Kidney epithelial cell (primary cell): ENCODE measurements around the gene FAHD2A. TPM values are rescaled to one million over a fixed set of nuclear protein-coding genes. Genes with fewer than 3 reads are reported as not detected.

ENCODE experiments used
- DNase-seq: peaks from one replicate; pipeline ENCODE4 v3.0.0-alpha.2; 2010; ENCODE audit warnings: low read depth
- H3K27me3 ChIP-seq: 2 replicates; pipeline ENCODE4 v1.6.0; 2011; ENCODE audit warnings: low read length; ENCODE audit not compliant: control insufficient read depth, insufficient read depth
- H3K36me3 ChIP-seq: 2 replicates; pipeline ENCODE4 v1.5.1; 2011; ENCODE audit warnings: low read length; ENCODE audit not compliant: control insufficient read depth, insufficient read depth
- H3K4me3 ChIP-seq: 2 replicates; pipeline ENCODE4 v1.5.1; 2011; ENCODE audit warnings: low read depth, mild to moderate bottlenecking, control low read depth, low read length
- CTCF ChIP-seq: IDR thresholded peaks from 2 replicates; pipeline ENCODE4 v1.5.1; 2011; ENCODE audit warnings: mild to moderate bottlenecking, moderate library complexity, low read length, control low read depth, inconsistent platforms; ENCODE audit not compliant: insufficient read depth, poor library complexity, severe bottlenecking
- total RNA-seq: library from RNA; depleted of rRNA; stranded (reverse); fragments of >200 nt; gene quantifications from 2 replicates; pipeline ENCODE4 v1.2.3, GENCODE V29; 2015

FAHD2A gene
- total RNA-seq, 1 donor from 2014 or later: 55.9 TPM

GRCh38 chr2:95388091-95388692 is 14.3 kb upstream of the FAHD2A start:
- H3K27me3 ChIP-seq: no peaks in the 10 kb centered on the region
- H3K36me3 ChIP-seq: no peaks in the 10 kb centered on the region
- DNase-seq: no peak
- no peak overlapping the region for H3K4me3 ChIP-seq
- no peak for TF ChIP-seq CTCF

DNA sequence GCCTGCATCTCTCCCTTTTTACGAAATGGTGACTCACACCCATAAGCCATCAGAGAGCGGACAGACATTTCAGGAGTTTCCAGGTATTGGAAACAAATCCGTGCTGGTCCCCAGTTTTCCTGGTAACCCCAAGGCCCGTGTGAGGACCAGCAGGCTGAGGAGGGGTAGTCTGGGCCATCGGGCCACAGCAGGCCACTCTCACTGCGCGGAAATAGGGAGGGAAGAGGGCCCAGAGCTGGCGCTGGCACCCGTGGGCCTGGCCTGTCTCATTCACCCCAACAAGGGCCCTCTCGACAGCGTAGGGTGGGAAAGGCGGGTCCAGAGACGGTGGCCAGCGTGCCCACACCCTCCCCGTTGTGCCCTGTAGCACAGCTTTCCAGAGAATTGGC is 13.7 kb upstream of the FAHD2A start:
- Histone ChIP-seq H3K36me3 (no peaks in the 10 kb centered on the region), H3K4me3 (no peak overlapping the region), H3K27me3 (no peaks in the 10 kb centered on the region)
- no peak for TF ChIP-seq CTCF
- no peak for DNase-seq

DNA sequence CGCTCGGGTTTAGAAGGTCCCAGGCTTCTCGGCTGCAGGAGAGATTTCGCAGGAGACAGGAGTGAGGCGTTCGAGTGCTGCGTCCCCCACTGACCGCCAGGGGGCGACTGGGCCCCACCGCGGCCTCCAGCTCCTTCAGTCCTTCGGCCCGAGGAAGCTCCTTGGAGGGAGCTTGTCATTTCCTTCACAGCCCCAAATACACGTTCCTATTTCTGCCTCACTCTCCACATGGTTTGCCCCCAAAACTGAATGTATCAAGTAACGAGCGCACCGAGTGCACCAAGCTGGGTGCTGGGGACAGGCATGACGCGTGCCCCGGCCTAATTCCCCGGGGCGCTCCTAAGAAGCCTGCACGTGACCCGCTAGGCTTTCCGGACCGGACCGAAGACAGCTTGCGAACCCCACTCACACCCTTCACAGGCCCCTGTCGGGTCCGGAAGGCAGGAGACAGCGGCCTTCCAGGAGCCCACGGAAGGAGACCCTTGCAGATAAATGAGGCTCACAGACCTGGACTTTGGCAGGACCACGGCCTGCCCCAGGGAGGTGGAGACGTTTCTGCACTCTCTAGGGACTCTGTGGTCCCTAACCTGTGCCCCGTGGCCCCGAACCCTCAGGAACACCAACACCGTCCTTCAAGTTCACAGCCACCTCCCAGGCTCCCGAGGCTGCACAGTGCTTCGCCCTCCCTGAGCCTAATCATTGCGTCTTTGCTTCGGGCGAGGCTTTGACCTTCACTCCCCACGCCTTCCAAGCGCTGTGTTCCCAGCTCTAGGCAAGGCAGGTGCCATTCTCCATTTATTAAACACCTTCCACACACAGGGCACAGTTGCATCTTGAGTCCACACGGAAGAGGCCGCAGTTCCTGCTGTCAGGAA is 13.0 kb upstream of the FAHD2A start:
- Histone ChIP-seq H3K36me3 (no peaks in the 10 kb centered on the region), H3K4me3 (no peak overlapping the region), H3K27me3 (no peaks in the 10 kb centered on the region)
- peak; percentile 98 for TF ChIP-seq CTCF
- no peak for DNase-seq

DNA sequence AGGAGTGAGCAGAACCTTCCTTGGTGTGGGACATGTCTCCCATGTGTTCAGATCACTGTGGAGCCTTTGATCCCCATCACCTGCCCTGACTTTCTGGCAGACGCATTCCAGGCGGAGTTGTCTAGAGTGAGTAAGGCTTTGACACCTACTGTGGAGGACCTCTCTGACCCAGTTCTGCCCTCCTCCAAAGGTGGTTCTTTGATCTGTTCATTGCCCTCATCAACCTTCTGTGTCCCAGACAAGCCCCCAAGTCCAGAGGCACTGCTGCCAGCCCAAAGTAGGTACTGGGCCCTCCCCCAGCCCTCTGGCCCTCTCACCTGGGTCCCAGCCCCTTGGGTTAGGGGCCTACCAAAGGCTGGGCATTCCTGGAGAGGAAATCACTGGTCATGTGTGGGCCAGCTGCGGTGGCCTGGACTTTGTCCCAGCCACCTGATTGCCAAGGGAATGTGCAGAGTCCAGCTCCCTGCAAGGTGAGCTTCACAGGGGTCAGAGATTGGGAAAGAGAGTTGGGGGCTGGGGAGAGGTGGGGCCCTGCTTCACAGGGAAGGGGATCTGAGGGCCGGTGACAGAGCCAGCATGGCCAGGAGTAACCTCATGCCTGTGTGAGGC is 12.1 kb upstream of the FAHD2A start:
- H3K4me3 ChIP-seq: no peak overlapping the region
- no peak for TF ChIP-seq CTCF
- no peaks in the 10 kb centered on the region for H3K36me3 ChIP-seq
- H3K27me3 ChIP-seq: no peaks in the 10 kb centered on the region
- no peak for DNase-seq

DNA sequence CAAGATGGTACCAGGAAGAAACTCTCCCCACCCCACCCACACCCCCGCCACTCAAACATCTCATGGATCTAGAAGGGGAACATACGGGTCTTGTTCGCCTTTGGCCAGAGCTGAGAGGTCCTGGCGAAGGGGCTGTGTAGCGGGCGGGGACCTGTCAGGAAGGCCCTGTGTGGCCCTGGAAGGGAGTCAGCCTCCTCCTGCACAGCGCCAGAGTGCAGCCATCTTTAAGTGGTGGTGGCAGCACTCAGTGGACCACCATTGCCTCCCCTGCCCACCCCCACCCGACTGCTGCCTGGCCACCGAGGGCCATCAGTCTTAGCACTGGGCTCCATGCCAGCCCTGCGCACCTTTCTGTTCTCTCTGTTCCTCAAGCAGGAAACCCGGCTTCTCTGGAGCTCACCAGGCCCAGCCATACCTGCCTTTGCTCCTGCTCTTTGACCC is 11.6 kb upstream of the FAHD2A start:
- DNase-seq: no peak
- Histone ChIP-seq H3K4me3 (no peak overlapping the region), H3K27me3 (no peaks in the 10 kb centered on the region), H3K36me3 (no peaks in the 10 kb centered on the region)
- TF ChIP-seq CTCF: no peak
